Spleen (tissue), 7 donors: ENCODE data around the gene FAM83B.

Experiments
- CTCF ChIP-seq, 11 experiments: fragments of 200-600 bp in 7 of 11; fragments of 450-650 bp in 4 of 11; sonication (generic) in 4 of 11; IDR thresholded peaks in 8 of 11; conservative IDR thresholded peaks in 3 of 11; 1 replicate in 7 of 11; 2 replicates in 4 of 11; pipeline versions ENCODE4 v1.4.0 to v1.8.0; 2016 to 2021; ENCODE audit warnings: antibody characterized with exemption in 11 of 11, inconsistent platforms in 4 of 11, mild to moderate bottlenecking in 1 of 11
- POLR2A ChIP-seq, 3 donors: fragments of 450-650 bp; IDR thresholded peaks; one replicate each; pipeline ENCODE4 v1.5.1; 2017; ENCODE audit warnings: antibody characterized with exemption in 3 of 3, mild to moderate bottlenecking in 1 of 3
- donor health status: DM: no; HTN: no; CAD: no; lungs with moderate emphysema.
- donor health status: DM: no; HTN: no; CAD: no.
- donor health status: DM: no; HTN: no; CAD: no.

GRCh38 chr6:54802775-54803634 is 43.6 kb upstream of the FAM83B start:
- TF ChIP-seq CTCF (IDR thresholded peaks at IDR 0.05 in 8 of 11, conservative IDR thresholded peaks at IDR 0.05 in 3 of 11) (no peak), POLR2A (IDR thresholded peaks at IDR 0.05) (no peak)
